Osteoblast (primary cell): ENCODE results near the gene MAGEA3. TPM values are rescaled to one million over a fixed set of nuclear protein-coding genes. Genes with fewer than 3 reads are reported as not detected.
"Not testable (repeated sequence)": the region's sequence is repeated elsewhere in the genome, so short reads cannot be mapped to it uniquely, and the experiment has no call there.

Experiments
- DNase-seq: peaks from one replicate; pipeline ENCODE4 v3.0.0; 2011; ENCODE audit warnings: low spot score, mixed read lengths; ENCODE audit not compliant: insufficient read length; ENCODE audit errors: missing footprints
- H2AFZ ChIP-seq: 2 replicates; pipeline ENCODE4 v1.6.0; 2011; ENCODE audit warnings: mild to moderate bottlenecking, low read length
- H3K27ac ChIP-seq: 2 replicates; pipeline ENCODE4 v1.5.1; 2011; ENCODE audit warnings: mild to moderate bottlenecking, low read depth, low read length, moderate library complexity
- H3K27me3 ChIP-seq: 2 replicates; pipeline ENCODE4 v1.6.0; 2012; ENCODE audit warnings: mild to moderate bottlenecking, control low read depth, inconsistent platforms, low read length, moderate library complexity; ENCODE audit not compliant: insufficient read depth
- H3K36me3 ChIP-seq: 2 replicates; pipeline ENCODE4 v1.5.1; 2011; ENCODE audit warnings: mild to moderate bottlenecking, low read length, control low read depth, moderate library complexity; ENCODE audit not compliant: insufficient read depth
- H3K4me1 ChIP-seq: 2 replicates; pipeline ENCODE4 v1.5.1; 2011; ENCODE audit warnings: mild to moderate bottlenecking, low read length, control low read depth, moderate library complexity; ENCODE audit not compliant: insufficient read depth
- H3K4me2 ChIP-seq: 2 replicates; pipeline ENCODE4 v1.6.0; 2011; ENCODE audit warnings: mild to moderate bottlenecking, low read length; ENCODE audit not compliant: insufficient read depth
- H3K4me3 ChIP-seq: fragments of 200-600 bp; sonication (generic); 3 replicates; pipeline ENCODE4 v1.5.1; 2012; ENCODE audit warnings: mild to moderate bottlenecking, low read length, inconsistent platforms; ENCODE audit not compliant: insufficient read depth
- H3K79me2 ChIP-seq: 2 replicates; pipeline ENCODE4 v1.6.0; 2012; ENCODE audit warnings: mild to moderate bottlenecking, low read length, control low read depth, inconsistent platforms; ENCODE audit not compliant: insufficient read depth
- H3K9me3 ChIP-seq: 2 replicates; pipeline ENCODE4 v1.5.1; 2011; ENCODE audit warnings: low read depth, low read length, control low read depth
- H4K20me1 ChIP-seq: 2 replicates; pipeline ENCODE4 v1.6.0; 2012; ENCODE audit warnings: mild to moderate bottlenecking, low read length, control low read depth; ENCODE audit not compliant: insufficient read depth
- CTCF ChIP-seq: IDR thresholded peaks from 2 replicates; pipeline ENCODE4 v1.5.1; 2011; ENCODE audit warnings: mild to moderate bottlenecking, low read depth, low read length, moderate library complexity; ENCODE audit errors: extremely low read depth
- total RNA-seq: library from RNA; depleted of rRNA; stranded (reverse); fragments of >200 nt; gene quantifications from 2 replicates; pipeline ENCODE4 v1.2.3, GENCODE V29; 2012

The MAGEA3 gene
- total RNA-seq, 1 donor: not detected

GRCh38 chrX:152656890-152657289, 41.7 kb upstream of the MAGEA3 start:
- TF ChIP-seq CTCF: no peak
- Histone ChIP-seq H3K4me2 (no peak overlapping the region), H3K27me3 (no peaks in the 10 kb centered on the region), H4K20me1 (no peaks in the 10 kb centered on the region), H3K4me3 (no peak overlapping the region), H3K36me3 (no peaks in the 10 kb centered on the region), H2AFZ (no peak overlapping the region), H3K9me3 (no peaks in the 10 kb centered on the region), H3K4me1 (no peaks in the 10 kb centered on the region), H3K79me2 (no peaks in the 10 kb centered on the region), H3K27ac (no peak overlapping the region)
- DNase-seq: no peak

GRCh38 chrX:152658302-152658701, 40.3 kb upstream of the MAGEA3 start:
- Histone ChIP-seq H3K36me3 (no peaks in the 10 kb centered on the region), H3K9me3 (no peaks in the 10 kb centered on the region), H3K4me3 (no peak overlapping the region), H3K79me2 (no peaks in the 10 kb centered on the region), H2AFZ (no peak overlapping the region), H3K4me2 (no peak overlapping the region), H3K4me1 (no peaks in the 10 kb centered on the region), H3K27ac (no peak overlapping the region), H4K20me1 (no peaks in the 10 kb centered on the region), H3K27me3 (no peaks in the 10 kb centered on the region)
- DNase-seq: no peak
- TF ChIP-seq CTCF: no peak

GRCh38 chrX:152663086-152663485, 35.5 kb upstream of the MAGEA3 start:
- no peaks in the 10 kb centered on the region for H3K4me1 ChIP-seq
- no peaks in the 10 kb centered on the region for H4K20me1 ChIP-seq
- no peak overlapping the region for H3K4me2 ChIP-seq
- H3K27ac ChIP-seq: no peak overlapping the region
- H3K79me2 ChIP-seq: no peaks in the 10 kb centered on the region
- no peaks in the 10 kb centered on the region for H3K36me3 ChIP-seq
- no peaks in the 10 kb centered on the region for H3K27me3 ChIP-seq
- no peaks in the 10 kb centered on the region for H3K9me3 ChIP-seq
- no peak for DNase-seq
- TF ChIP-seq CTCF: no peak
- no peak overlapping the region for H3K4me3 ChIP-seq
- H2AFZ ChIP-seq: no peak overlapping the region

GRCh38 chrX:152674135-152674534, 24.5 kb upstream of the MAGEA3 start:
- no peaks in the 10 kb centered on the region for H3K4me1 ChIP-seq
- no peaks in the 10 kb centered on the region for H3K36me3 ChIP-seq
- DNase-seq: no peak
- H2AFZ ChIP-seq: no peak overlapping the region
- TF ChIP-seq CTCF: no peak
- no peaks in the 10 kb centered on the region for H3K9me3 ChIP-seq
- no peak overlapping the region for H3K4me3 ChIP-seq
- no peak overlapping the region for H3K27ac ChIP-seq
- no peaks in the 10 kb centered on the region for H3K27me3 ChIP-seq
- no peak overlapping the region for H3K4me2 ChIP-seq
- H3K79me2 ChIP-seq: no peaks in the 10 kb centered on the region
- H4K20me1 ChIP-seq: no peaks in the 10 kb centered on the region

GRCh38 chrX:152674652-152675051, 23.9 kb upstream of the MAGEA3 start:
- not testable (repeated sequence) for DNase-seq, H3K9me3 ChIP-seq

GRCh38 chrX:152681012-152681411, 17.6 kb upstream of the MAGEA3 start:
- H3K27me3 ChIP-seq, DNase-seq, H2AFZ ChIP-seq: not testable (repeated sequence)

More at GRCh38 chrX:152674652-152675051, 23.9 kb upstream of the MAGEA3 start:
- not testable (repeated sequence) for H3K4me2 ChIP-seq, H3K4me3 ChIP-seq, H3K4me1 ChIP-seq, H3K36me3 ChIP-seq, H4K20me1 ChIP-seq, H3K27ac ChIP-seq, H2AFZ ChIP-seq, H3K27me3 ChIP-seq, H3K79me2 ChIP-seq

More at GRCh38 chrX:152681012-152681411, 17.6 kb upstream of the MAGEA3 start:
- not testable (repeated sequence) for H3K9me3 ChIP-seq, H3K27ac ChIP-seq, H3K4me2 ChIP-seq, H3K79me2 ChIP-seq, H3K36me3 ChIP-seq, H3K4me1 ChIP-seq, H3K4me3 ChIP-seq, H4K20me1 ChIP-seq
